ENCODE measurements around the gene PLET1.

Gene PLET1

DNA sequence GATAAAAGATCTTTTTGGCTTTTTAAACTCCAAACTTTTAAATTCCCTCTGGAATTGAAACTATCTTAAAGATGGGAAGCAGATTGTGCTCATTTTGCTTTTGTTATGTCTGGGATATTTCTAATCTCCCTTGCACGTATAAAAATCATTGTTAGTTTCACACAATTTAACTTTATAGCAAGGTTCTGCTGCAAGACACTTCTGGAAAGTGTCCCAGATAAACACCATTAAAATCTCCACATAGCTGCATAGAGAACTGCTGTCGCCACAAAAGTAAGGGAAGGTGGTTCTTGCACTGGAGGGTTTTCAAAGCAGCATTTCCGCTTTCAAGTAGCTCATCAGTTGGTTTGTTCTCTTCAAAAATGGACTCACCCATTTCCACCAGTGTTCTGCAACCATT is 22.6 kb downstream of the PLET1 start:
- TF ChIP-seq, protein P1, sequence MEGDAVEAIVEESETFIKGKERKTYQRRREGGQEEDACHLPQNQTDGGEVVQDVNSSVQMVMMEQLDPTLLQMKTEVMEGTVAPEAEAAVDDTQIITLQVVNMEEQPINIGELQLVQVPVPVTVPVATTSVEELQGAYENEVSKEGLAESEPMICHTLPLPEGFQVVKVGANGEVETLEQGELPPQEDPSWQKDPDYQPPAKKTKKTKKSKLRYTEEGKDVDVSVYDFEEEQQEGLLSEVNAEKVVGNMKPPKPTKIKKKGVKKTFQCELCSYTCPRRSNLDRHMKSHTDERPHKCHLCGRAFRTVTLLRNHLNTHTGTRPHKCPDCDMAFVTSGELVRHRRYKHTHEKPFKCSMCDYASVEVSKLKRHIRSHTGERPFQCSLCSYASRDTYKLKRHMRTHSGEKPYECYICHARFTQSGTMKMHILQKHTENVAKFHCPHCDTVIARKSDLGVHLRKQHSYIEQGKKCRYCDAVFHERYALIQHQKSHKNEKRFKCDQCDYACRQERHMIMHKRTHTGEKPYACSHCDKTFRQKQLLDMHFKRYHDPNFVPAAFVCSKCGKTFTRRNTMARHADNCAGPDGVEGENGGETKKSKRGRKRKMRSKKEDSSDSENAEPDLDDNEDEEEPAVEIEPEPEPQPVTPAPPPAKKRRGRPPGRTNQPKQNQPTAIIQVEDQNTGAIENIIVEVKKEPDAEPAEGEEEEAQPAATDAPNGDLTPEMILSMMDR (IDR thresholded peaks at IDR 0.05; ENCODE audit: control insufficient read depth, insufficient read depth, low read depth, low read length, missing control alignments): no peak
- H3K4me3 ChIP-seq (ENCODE audit: control insufficient read depth, low read depth, low read length): no peak overlapping the region
- no peak for DNase-seq (ENCODE audit: low read depth)

DNA sequence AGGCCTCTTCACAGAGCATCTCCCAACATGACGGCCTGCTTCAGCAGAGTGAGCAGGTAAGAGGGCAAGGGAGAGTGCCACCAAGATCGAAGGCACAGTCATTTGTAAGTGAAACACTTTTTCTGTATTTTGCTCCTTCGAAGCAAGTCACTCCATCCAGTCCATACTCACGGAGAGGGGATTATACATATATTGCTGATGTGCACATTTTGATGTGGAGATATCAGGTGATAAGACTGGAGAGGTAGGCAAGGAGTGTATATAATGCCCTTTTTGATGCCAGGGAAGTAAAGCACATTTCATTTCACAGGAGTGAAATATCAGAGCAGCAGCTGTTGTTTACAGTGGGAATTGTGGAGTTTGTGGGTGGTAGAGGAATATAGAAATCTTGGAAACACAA is 23.2 kb downstream of the PLET1 start:
- TF ChIP-seq, protein P1 (IDR thresholded peaks at IDR 0.05; ENCODE audit: control insufficient read depth, insufficient read depth, low read depth, low read length, missing control alignments): no peak
- no peak overlapping the region for H3K4me3 ChIP-seq (ENCODE audit: control insufficient read depth, low read depth, low read length)
- DNase-seq (ENCODE audit: low read depth): no peak

DNA sequence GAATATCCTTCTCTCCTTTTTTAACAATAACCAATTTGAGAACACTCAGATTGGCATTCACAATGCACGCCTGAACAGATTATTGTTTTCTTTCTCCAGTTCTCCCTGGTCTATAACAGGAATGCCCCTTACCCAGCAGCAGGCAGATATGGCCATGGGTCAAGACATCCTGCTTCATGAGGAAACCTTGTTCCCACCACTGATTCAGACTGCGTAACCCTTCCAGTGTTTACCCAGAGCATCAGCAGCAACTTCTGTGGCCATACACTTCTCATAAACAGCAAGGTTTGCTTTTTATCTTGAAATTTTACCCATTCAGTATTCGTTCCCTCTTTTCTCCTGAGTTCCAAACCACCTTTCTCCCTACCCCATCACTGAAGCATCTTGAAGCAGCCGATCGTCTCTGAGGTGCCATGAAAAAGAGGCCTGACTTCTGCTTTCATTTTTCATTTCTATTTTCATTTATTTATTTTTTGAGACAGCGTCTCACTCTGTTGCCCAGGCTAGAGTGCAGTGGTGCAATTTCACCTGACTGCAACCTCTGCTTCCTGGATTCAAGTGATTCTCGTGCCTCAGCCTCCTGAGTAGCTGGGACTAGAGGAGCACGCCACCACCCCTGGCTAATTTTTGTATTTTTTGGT is 24.8 kb downstream of the PLET1 start:
- H3K4me3 ChIP-seq (ENCODE audit: control insufficient read depth, low read depth, low read length): no peak overlapping the region
- TF ChIP-seq, protein P1 (IDR thresholded peaks at IDR 0.05; ENCODE audit: control insufficient read depth, insufficient read depth, low read depth, low read length, missing control alignments): no peak
- DNase-seq (ENCODE audit: low read depth): no peak

- H3K4me3 ChIP-seq (ENCODE audit: control insufficient read depth, low read depth, low read length): no peak overlapping the region
- TF ChIP-seq, protein P1 (IDR thresholded peaks at IDR 0.05; ENCODE audit: control insufficient read depth, insufficient read depth, low read depth, low read length, missing control alignments): no peak
Observed at GRCh38 chr11:112231952-112232351, 28.7 kb downstream of the PLET1 start.

GRCh38 chr11:112229746-112230433 is 30.8 kb downstream of the PLET1 start:
- no peak overlapping the region for H3K4me3 ChIP-seq (ENCODE audit: control insufficient read depth, low read depth, low read length)
- TF ChIP-seq, protein P1 (IDR thresholded peaks at IDR 0.05; ENCODE audit: control insufficient read depth, insufficient read depth, low read depth, low read length, missing control alignments): no peak
- peak; percentile 88 for DNase-seq (ENCODE audit: low read depth)

More at GRCh38 chr11:112231952-112232351, 28.7 kb downstream of the PLET1 start:
- DNase-seq (ENCODE audit: low read depth): no peak

- H3K4me3 ChIP-seq (ENCODE audit: control insufficient read depth, low read depth, low read length): no peak overlapping the region
- TF ChIP-seq, protein P1 (IDR thresholded peaks at IDR 0.05; ENCODE audit: control insufficient read depth, insufficient read depth, low read depth, low read length, missing control alignments): no peak
- DNase-seq (ENCODE audit: low read depth): no peak
Observed at GRCh38 chr11:112229159-112229558, 31.5 kb downstream of the PLET1 start.
